ENCODE measurements around the gene HNRNPA3. TPM values are rescaled to one million over a fixed set of nuclear protein-coding genes. Genes with fewer than 3 reads are reported as not detected.
"Not testable (repeated sequence)": the region's sequence is repeated elsewhere in the genome, so short reads cannot be mapped to it uniquely, and the experiment has no call there.

Gene HNRNPA3
- total RNA-seq, 1 donor from 2014 or later, result 70.4 TPM

- no peak for ATAC-seq
- no peak for DNase-seq
- intact Hi-C loops (cut with micrococcal nuclease), result no loop called here
Observed at GRCh38 chr2:177265824-177266817, 53.5 kb downstream of the HNRNPA3 start.

- DNase-seq; ATAC-seq; intact Hi-C loops (cut with micrococcal nuclease): not testable (repeated sequence)
Observed at GRCh38 chr2:177266955-177267354, 54.4 kb downstream of the HNRNPA3 start.

GRCh38 chr2:177268187-177268871 is 55.7 kb downstream of the HNRNPA3 start:
- no peak for DNase-seq
- ATAC-seq, result no peak
- intact Hi-C loops (cut with micrococcal nuclease), result no loop called here

GRCh38 chr2:177268901-177269300 is 56.3 kb downstream of the HNRNPA3 start:
- DNase-seq, result no peak
- intact Hi-C loops (cut with micrococcal nuclease), result no loop called here
- no peak for ATAC-seq

- ATAC-seq (no peak), DNase-seq (no peak)
- intact Hi-C loops (cut with micrococcal nuclease), result loop anchor here (5.0 kb wide), 1 partner anchor 62 kb away; no protein-coding TSS in a partner anchor
Observed at GRCh38 chr2:177270531-177270930, 57.9 kb downstream of the HNRNPA3 start.

GRCh38 chr2:177271981-177272666 is 59.5 kb downstream of the HNRNPA3 start:
- ATAC-seq (no peak), DNase-seq (no peak)
- intact Hi-C loops (cut with micrococcal nuclease), result loop anchor here (5.0 kb wide), 1 partner anchor 60 kb away; no protein-coding TSS in a partner anchor

GRCh38 chr2:177272765-177273164 is 60.2 kb downstream of the HNRNPA3 start:
- no peak for DNase-seq
- ATAC-seq, result no peak
- intact Hi-C loops (cut with micrococcal nuclease), result loop anchor here (5.0 kb wide), 1 partner anchor 60 kb away; no protein-coding TSS in a partner anchor

- DNase-seq (no peak), ATAC-seq (no peak)
- intact Hi-C loops (cut with micrococcal nuclease), result loop anchor here (5.0 kb wide), 1 partner anchor 59 kb away; no protein-coding TSS in a partner anchor
Observed at GRCh38 chr2:177273408-177273807, 60.8 kb downstream of the HNRNPA3 start.

Small RNA genes lying within 50 kb of the gene (microRNA-seq; reads per million reads assigned to microRNA genes)
- gene MIR3128 (ENCODE audit: borderline number of aligned reads), result not detected

Other genes starting within 250 kb of the HNRNPA3 start
- 50.6 TPM for gene NFE2L2, start 51.9 kb downstream of the HNRNPA3 start, total RNA-seq
- gene AGPS, start 180.0 kb downstream of the HNRNPA3 start, total RNA-seq, result 33.4 TPM

All from left ventricle myocardium superior (tissue), 1 donor.